ENCODE results near the gene SLC5A11.

The SLC5A11 gene

GRCh38 chr16:24925163-24925562 is 79.4 kb downstream of the SLC5A11 start:
- no peak for DNase-seq

- DNase-seq, result no peak
Measured at GRCh38 chr16:24929409-24929808, 83.6 kb downstream of the SLC5A11 start.

GRCh38 chr16:24930440-24930839 is 84.7 kb downstream of the SLC5A11 start:
- DNase-seq, result no peak

- DNase-seq, result no peak
Measured at GRCh38 chr16:24931091-24931490, 85.3 kb downstream of the SLC5A11 start.

- no peak for DNase-seq
Measured at GRCh38 chr16:24935336-24935735, 89.6 kb downstream of the SLC5A11 start.

- no peak for DNase-seq
Measured at GRCh38 chr16:24936151-24936550, 90.4 kb downstream of the SLC5A11 start.

GRCh38 chr16:24939224-24939623 is 93.5 kb downstream of the SLC5A11 start:
- DNase-seq, result no peak

GRCh38 chr16:24939738-24940137 is 94.0 kb downstream of the SLC5A11 start:
- DNase-seq, result no peak

- no peak for DNase-seq
Measured at GRCh38 chr16:24943471-24943870, 97.7 kb downstream of the SLC5A11 start.

GRCh38 chr16:24944206-24944605 is 98.4 kb downstream of the SLC5A11 start:
- DNase-seq, result no peak

GRCh38 chr16:24946155-24946554 is 100.4 kb downstream of the SLC5A11 start:
- no peak for DNase-seq

- peak; percentile 73 for DNase-seq
Measured at GRCh38 chr16:24950275-24950674, 104.5 kb downstream of the SLC5A11 start.

- no peak for DNase-seq
Measured at GRCh38 chr16:24953306-24953705, 107.5 kb downstream of the SLC5A11 start.

GRCh38 chr16:24953721-24954120 is 108.0 kb downstream of the SLC5A11 start:
- DNase-seq, result no peak

GRCh38 chr16:24954137-24954536 is 108.4 kb downstream of the SLC5A11 start:
- no peak for DNase-seq

- peak; percentile 4 for DNase-seq
Measured at GRCh38 chr16:24955975-24956731, 110.4 kb downstream of the SLC5A11 start.

GRCh38 chr16:24957887-24958286 is 112.1 kb downstream of the SLC5A11 start:
- DNase-seq, result no peak

Measured in fibroblast of upper back skin (primary cell).